Sciatic nerve (tissue), 2 donors: ENCODE results near the gene XPA. TPM values are rescaled to one million over a fixed set of nuclear protein-coding genes. Genes with fewer than 3 reads are reported as not detected.
"Not testable (repeated sequence)": the region's sequence is repeated elsewhere in the genome, so short reads cannot be mapped to it uniquely, and the experiment has no call there.

ENCODE experiments used
- ATAC-seq: fragments of 200-7000 bp; cut with Tn5 transposase; one replicate; pipeline ENCODE4 v1.9.1; 2020; ENCODE audit warnings: mild to moderate bottlenecking, moderate library complexity
- DNase-seq: peaks from one replicate; pipeline ENCODE4 v3.0.0-alpha.2; 2020; ENCODE audit warnings: low spot score
- intact Hi-C: fragments of 100-400 bp; cut with DNase I; formaldehyde crosslinking; loops from one replicate; pipeline ENCODE4 v1.14.2; 2022
- total RNA-seq: library from RNA; stranded (reverse); fragmentation: NEBNext Ultra II Directional; extraction: Animal tissue kit (Norgen Biotek cat#: 25700); gene quantifications from one replicate; pipeline ENCODE4 v1.2.1, GENCODE V29; 2021
- donor health status: DM: no; HTN: no; CAD: no.
- donor health status: DM: no; HTN: no; CAD: no.

The XPA gene
- total RNA-seq, 1 donor from 2014 or later, result 21.0 TPM

DNA sequence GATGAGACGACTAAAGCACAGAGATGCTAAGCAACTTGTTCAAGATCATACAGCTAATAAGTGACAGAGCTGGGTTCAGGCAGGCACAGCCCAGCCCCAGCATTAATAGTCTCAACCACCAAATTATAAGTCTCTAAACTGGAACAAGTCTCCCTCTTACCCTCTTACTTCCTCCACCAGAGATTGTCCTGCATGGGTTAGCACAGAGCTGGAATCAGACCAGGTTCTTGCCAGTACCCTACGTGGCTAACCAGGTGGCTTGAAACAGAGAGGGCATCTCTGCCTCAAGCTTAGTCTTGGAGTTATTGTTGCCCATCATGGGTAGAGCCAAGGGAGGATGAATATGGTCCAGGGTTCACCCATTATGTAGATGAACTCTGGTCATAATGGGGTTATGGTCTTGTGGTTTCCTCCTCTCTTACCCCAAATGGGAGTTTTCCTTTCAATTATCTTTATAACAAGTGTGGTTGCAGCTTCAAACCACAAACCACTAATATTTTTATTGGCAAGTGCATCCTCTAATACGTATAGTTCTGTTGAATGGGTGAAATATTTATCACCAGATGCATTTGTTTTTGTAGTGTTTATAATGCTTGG lies 8.3 kb upstream of the XPA start:
- ATAC-seq (no peak), DNase-seq (no peak)
- intact Hi-C loops, result loop anchor here (10.0 kb wide), 1 partner anchor 189 kb away; no protein-coding TSS in a partner anchor

DNA sequence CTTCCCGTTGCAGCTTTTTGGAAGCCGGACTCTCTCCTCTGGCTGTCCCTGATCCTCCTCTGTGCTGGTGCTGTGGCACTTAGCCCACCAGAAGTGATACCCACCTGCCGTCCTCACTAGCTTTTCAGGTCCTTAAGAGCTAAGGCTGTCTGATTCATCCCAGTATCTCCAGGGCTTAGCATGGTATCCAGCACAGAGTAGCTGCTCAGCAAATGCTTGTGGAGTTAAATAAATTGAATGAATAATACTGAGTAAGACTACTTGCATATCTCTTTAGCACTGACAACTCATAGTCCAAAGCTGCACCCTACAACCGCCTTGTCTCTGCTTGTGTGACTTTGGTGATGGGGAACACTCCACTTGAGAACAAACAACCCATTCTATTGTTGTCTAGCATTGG lies 7.7 kb upstream of the XPA start:
- no peak for ATAC-seq
- intact Hi-C loops, result loop anchor here (10.0 kb wide), 1 partner anchor 190 kb away; no protein-coding TSS in a partner anchor

DNA sequence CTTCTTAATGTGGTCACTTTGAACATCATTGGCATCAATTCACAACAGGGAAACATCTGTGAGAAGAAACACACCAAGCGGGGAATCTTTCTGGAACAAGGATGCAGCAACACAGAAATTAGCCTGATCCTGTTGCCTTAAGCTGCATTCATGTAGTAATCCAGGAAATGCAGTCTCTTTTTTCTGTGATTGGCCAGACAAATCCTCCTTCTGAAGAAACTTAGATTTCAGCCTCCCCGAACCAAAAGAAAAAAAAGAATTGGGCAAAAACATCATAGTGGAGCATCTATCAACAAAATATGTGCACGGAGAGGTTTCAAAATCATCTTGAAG lies 7.2 kb upstream of the XPA start:
- intact Hi-C loops, result loop anchor here (10.0 kb wide), 1 partner anchor 190 kb away; no protein-coding TSS in a partner anchor
- DNase-seq, result no peak
- no peak for ATAC-seq

More for the DNA sequence above, 7.7 kb upstream of the XPA start:
- DNase-seq, result no peak

DNA sequence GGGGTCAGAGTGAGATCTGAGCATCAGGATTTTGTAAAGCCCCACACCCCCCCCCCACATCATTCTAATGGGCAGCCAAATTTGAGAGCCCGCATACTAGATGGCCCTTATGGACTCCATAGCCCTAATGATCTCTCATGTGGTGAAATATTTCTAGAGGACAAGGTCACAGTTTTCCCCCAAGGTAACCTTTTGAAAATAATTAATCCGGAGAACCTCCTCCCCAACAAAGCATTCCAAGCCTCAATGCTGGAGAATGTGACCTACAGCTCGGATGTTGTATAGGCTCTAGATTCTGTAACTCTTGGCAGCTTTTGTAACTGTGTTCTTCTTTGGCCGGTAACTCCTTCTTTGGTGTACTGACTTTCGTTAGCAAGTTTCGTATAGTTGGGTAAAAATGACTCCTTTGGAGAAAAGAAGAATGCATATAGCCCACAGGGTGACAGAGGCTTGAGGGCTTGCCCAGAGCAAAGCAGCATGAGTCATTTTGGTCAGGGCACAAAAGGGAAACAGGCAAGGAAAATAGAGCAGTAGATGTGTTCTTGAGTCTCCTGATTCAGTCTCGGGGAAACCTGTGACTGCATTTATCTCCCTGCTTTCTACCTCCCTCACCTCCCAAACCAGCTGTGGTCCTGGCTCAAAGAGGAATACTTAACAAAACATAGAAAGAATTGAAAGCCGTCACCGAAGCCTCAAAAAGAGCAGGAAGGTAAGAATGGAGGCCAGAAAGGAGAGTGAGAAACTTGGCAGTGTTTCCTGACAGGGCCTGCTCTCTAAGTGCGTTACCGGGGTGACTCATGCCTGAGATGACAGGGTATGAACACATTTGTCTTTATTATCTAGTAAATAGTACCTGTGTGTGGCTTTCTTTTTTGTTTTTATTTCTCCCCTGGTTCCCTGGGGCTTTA lies 6.6 kb upstream of the XPA start:
- intact Hi-C loops, result loop anchor here (10.0 kb wide), 1 partner anchor 191 kb away; no protein-coding TSS in a partner anchor
- ATAC-seq (no peak), DNase-seq (no peak)

DNA sequence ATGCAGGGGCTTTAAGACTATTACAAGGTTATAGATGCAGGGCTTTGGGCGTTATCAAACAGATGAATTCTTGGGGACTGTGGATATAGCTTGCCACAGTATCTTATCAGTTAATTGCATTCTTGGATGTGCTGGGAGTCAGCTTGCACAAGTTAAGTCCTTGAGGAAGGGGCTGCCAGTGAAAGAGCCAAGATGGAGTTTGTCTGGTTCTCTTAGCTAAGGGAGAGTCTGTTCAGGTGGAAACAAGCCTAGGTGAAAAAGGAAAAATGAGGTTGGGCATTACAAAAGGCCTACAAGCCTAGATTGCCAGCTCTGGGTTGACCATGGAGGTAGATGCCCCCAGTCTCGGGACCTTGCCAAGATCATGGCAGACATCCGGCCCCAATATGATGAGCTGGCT lies 2.7 kb upstream of the XPA start:
- not testable (repeated sequence) for ATAC-seq, DNase-seq
- intact Hi-C loops, result loop anchor here (10.0 kb wide), 1 partner anchor 195 kb away; no protein-coding TSS in a partner anchor

DNA sequence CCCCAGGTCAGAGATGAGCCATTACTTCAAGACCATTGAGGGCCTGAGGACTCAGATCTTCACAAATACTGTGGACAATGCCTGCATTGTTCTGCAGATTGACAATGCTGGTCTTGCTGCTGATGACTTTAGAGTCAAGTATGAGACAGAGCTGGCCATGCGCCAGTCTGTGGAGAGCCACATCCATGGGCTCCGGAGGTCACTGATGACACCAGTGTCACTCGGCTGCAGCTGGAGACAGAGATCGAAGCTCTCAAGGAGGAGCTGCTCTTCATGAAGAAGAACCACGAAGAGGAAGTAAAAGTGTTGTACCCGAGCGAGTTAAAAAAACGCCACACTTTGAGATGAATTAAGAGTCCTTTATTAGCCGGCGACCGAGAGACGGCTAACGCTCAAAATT lies 2.1 kb upstream of the XPA start:
- not testable (repeated sequence) for ATAC-seq

DNA sequence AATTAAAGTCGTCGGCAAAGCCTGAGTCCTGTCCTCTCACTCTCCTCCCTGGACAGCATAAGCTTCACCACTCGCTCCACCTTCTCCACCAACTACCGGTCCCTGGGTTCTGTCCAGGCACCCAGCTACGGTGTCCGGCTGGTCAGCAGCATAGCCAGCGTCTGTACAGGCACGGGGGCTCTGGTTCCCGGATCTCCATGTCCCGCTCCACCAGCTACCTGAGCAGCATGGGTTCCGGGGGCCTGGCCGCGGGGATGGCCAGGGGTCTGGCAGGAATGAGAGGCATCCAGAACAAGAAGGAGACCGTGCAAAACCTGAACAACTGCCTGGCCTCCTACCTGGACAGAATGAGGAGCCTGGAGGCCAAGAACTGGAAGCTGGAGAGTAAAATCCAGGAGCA lies 1.7 kb upstream of the XPA start:
- intact Hi-C loops, result no loop called here
- DNase-seq (no peak), ATAC-seq (no peak)

More for the DNA sequence above, 2.1 kb upstream of the XPA start:
- intact Hi-C loops, DNase-seq: not testable (repeated sequence)

DNA sequence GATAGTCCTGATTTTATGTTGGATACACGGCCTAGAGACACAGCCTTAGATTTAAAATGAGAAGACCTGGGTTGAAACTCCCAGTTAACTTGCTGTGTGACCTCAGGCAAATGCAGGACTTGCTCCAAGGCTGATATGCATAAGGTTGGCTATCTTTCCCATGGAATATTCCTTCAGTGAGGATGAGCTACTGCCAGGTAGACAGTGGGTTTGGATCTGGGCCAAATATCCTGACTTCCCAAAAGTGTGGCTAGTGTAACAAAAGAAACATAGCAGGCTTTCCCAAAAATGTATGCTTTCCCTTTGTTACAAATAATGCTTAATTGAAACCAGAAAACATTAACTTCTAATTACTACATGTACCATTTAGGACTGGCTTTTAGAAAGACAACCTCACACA lies 697 bp upstream of the XPA start:
- DNase-seq, result no peak
- intact Hi-C loops, result no loop called here
- ATAC-seq, result no peak

DNA sequence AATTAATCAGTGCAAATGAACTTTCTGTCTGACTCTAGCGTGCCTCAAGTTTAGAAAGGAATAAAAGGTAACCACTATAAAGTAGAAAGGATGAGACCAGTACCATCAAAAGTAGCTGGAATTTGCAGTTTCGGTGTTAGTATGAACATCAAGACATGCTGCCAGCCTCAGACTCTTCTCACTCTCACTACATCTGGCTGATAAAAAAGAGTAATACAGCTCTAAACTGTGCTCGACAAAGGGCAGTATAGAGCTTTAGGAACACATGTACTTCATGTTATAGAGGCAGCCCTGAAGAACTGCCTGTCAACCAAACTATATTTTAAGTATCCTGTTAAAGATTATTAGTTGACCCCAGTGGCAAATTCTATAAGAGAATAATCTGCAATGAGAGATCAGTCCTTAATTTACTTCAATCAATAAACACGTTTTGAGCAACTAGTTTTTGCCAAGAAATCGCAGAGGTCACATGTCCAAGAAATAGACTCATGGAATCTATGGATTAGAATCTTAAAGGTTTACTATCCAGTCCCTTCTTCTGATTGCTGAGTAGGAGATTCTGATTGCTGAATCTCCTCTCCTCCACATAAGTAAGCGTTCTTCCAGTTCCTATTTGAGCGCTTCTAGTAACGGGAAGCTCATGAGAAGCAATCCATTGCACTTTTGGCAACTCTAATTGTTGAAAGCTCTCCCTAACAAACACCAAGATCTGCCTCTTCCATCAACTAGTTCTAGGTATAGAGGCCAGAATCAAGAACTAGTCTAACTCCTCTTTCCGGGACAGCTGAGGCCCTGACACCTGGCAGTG lies 941 bp downstream of the XPA start:
- DNase-seq, result no peak
- intact Hi-C loops, result no loop called here
- ATAC-seq, result no peak

DNA sequence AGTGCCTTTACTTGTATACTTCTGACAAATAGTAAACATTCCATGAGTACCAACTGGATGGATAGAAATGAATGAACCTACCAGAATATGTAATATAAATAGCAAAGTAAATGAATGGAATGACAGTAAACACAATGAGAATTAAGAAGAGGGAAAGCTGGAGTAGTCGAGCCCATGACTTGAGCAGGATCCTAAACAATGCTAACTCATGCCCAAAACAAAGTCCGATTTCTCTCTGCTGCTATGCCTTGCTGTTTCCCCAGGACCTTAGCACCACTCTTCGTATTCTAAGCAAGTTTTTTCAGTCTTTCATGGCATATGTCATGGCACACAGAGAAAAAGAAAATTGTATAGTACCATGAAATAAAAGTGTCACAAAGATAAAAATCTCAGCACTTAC lies 1.8 kb downstream of the XPA start:
- ATAC-seq (no peak), DNase-seq (no peak)
- intact Hi-C loops, result no loop called here

DNA sequence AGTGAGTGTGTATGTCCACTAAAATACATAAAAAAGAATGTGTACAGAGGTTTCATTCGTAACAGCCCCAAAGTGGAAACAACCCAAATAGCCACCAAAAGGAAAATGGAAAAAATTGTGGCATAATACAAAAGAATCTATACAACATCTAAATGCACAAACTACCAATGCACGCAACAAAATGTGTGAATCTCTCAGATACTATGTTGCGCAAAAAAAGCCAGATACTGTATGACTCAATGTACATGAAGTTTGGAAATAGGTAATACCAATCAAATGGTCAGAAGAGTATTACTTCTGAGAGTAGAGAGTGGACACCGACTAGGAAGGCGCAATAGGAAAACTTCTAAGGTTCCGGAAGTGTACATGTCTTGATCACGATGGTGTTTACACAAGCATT lies 2.4 kb downstream of the XPA start:
- ATAC-seq (no peak), DNase-seq (no peak)
- intact Hi-C loops, result no loop called here

DNA sequence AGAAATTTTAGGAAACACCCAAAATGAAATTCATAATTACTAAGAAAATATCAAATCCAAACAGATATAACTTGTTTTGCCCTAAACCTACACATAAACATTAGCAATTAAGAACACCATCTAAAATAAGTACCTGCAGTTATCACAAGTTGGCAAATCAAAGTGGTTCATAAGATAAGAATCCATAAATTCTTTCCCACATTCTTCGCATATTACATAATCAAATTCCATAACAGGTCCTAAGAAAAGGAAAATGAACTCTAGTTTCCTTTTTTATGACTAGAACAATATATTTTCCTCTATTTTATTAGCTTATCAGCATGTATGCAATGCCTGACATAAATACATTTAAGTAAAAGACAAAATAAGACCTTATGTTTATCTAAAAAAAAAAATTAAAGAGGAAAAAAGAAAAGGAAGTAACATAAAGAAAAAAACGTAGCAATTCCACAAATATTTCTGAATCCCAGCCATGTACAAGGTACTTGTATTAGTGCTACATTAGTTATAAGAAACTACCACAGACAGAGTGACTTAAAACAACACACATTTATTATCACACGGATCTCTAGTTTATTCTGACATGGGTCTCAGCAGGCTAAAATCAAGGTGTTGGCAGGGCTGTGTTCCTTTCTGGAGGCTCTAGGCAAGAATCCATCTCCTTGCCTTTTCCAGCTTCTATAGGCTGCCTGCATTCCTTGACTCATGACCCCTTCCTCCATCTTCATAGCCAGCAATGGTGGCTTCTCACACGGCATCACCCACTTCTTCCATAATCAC lies 7.5 kb downstream of the XPA start:
- intact Hi-C loops, result no loop called here
- ATAC-seq (no peak), DNase-seq (no peak)

DNA sequence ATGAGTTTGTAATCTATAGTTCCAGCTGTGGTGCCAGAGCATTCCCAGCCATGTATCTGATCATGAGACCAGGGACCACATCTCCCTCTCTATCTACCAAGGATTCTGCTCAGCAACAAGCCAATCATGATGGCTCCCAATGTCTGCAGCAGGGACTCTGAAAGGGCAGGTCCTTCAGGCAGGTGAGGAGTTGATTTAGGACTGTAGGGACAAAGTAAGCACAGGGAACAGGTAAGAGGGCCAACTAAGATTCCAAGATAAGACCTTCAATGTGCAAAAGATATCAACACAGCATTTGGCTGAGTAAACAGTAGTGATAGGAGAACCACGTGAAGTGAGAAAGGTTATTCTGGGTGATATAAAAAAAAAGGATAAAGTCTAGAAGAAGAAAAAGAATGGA lies 8.5 kb downstream of the XPA start:
- DNase-seq, result no peak
- intact Hi-C loops, result no loop called here

DNA sequence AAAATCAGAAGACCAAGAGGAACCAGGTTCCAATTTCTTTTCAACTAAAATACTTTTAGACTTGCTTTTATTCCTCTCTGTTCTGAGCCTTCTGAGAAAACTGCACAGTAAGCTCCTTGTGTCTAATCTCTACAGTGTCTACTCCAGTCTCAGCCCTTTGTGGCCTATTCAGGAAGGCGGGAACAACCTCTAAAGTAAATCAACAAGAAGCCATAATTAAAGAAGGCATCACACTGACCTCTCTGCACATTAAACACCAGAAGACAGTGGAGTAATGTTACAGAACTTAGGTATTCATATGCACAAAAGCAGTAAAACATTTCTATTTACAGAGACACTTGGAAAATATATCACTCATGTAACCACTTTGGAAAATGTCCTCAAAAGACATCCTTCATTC lies 14.9 kb downstream of the XPA start:
- DNase-seq (no peak), ATAC-seq (no peak)
- intact Hi-C loops, result no loop called here

More for the DNA sequence above, 8.5 kb downstream of the XPA start:
- ATAC-seq, result no peak

DNA sequence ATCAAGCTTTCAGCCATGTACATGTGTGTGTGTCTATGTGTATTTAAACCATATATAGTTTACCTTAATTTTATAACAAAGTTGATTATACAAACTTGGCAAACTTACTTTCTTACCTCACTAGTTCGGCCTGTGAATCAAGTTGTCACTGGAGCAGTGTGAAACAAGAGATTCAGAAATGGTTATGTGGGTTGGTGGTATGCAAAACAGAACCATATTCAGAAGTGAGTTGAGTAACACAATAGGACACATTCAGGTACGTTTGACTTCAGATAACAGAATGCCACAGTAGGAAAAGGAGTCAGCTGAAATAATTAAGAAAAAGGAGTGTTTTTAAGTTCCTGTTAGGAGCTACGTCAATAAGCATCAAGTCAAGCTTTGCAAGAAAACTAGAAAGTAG lies 21.5 kb downstream of the XPA start:
- no peak for ATAC-seq
- intact Hi-C loops, result no loop called here
- DNase-seq, result no peak

DNA sequence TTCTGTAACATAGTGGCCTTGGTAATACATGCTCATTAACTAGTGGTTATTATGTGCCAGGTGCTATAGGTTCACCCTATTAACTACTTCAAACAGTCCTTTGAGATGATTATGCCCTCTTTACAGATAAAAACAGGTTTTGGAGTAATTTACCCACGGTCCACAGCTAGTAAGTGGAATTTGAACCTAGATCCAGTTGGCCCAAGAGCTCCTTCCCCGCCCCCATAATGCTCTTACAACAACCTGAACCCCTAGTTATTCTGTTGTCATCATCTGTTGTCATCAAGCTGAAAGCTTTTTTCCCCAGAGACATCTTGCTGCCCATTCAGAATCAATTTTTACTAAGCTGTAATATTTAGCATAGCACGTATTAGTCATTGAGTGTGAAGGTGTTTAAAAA lies 23.2 kb downstream of the XPA start:
- ATAC-seq (no peak), DNase-seq (no peak)
- intact Hi-C loops, result no loop called here

DNA sequence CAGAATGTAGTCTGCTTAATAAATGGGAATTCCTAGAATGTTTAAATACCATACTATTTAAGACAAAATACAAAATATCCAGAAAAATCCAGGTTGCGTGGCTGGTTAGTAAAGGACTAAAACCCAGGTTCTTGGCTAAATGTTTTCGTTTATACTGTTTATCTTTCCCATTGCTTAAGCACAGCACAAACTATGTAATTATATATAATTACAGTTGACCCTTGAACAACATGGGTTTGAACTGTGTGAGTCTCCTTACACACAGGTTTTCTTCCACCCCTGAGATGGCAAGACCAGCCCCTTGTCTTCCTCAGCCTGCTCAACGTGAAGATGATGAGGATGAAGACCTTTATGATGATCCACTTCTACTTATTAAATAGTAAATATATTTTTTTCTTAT lies 24.7 kb downstream of the XPA start:
- ATAC-seq (no peak), DNase-seq (no peak)
- intact Hi-C loops, result no loop called here

DNA sequence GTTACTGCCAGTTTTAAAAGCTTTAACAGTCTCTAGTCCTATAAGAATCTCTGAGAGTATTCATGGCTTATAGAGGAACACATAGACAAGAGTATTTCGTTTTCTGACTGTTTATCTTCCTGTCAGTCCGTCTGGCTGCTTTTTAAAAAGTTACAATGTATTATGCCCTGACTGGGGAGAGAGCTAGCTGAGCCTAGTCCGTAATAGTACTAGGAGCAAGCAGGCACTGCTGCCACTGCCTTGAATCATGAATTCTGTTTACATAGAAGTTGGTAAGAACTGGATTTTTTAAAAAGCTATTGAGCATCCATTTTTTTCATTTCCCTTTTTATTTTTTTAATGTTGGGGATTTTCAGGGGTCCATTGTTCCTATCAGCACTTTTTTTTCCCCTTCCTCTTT lies 26.6 kb downstream of the XPA start:
- no peak for ATAC-seq
- DNase-seq, result no peak
- intact Hi-C loops, result no loop called here

DNA sequence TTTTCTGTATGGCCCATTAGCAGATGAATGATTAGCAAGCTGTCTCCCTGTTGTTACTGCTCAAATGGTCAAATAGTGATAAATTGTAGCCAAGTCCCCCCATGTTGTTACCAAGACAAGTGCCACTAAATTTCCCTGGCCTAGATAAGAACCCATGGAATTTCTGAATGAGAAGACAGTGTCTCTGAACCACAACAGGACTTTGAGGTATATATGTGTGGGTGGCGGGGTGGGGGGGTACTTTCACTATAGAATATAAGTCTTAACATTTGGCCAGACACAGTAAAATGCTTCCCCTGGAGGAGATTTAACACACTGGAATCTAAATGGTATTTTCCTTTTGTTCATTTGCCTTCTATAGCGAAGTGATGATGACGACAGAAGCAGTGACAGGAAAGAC lies 28.7 kb downstream of the XPA start:
- intact Hi-C loops, result no loop called here
- DNase-seq (no peak), ATAC-seq (no peak)
